Body of pancreas (tissue), 4 donors: ENCODE measurements around the gene ZCCHC18. TPM values are rescaled to one million over a fixed set of nuclear protein-coding genes. Genes with fewer than 3 reads are reported as not detected.
A peak's percentile ranks its signal among the peaks of the same experiment; 100 is the strongest.

Source experiments
- ATAC-seq: fragments of 150-250 bp; one replicate; pipeline ENCODE4 v1.9.1; 2016
- DNase-seq, 4 donors: peaks; one replicate each; pipeline ENCODE4 v3.0.0-alpha.2; 2019
- H3K27ac ChIP-seq, 4 donors: fragments of 200-600 bp; sonication (generic); 1 replicate in 3 of 4; 2 replicates in 1 of 4; pipeline versions ENCODE4 v1.5.1 to v1.6.1; 2016 to 2019; ENCODE audit warnings: mild to moderate bottlenecking in 1 of 4, mixed read lengths in 1 of 4, moderate library complexity in 1 of 4
- H3K27me3 ChIP-seq, 2 donors: fragments of 200-600 bp; sonication (generic); one replicate each; pipeline ENCODE4 v1.6.0; 2016; ENCODE audit warnings: mild to moderate bottlenecking in 1 of 2
- H3K36me3 ChIP-seq, 2 donors: fragments of 200-600 bp; sonication (generic); replicated peaks in 1 of 2; 2 replicates each; pipeline ENCODE4 v1.5.1; 2016; ENCODE audit warnings: low read depth in 2 of 2; ENCODE audit not compliant: insufficient read depth in 1 of 2
- H3K4me1 ChIP-seq: fragments of 200-600 bp; sonication (generic); one replicate; pipeline ENCODE4 v1.6.0; 2016
- H3K4me3 ChIP-seq, 2 donors: fragments of 200-600 bp; sonication (generic); 1 replicate in 1 of 2; 2 replicates in 1 of 2; pipeline ENCODE4 v1.5.1; 2016 to 2019
- H3K9me3 ChIP-seq, 3 donors: fragments of 200-600 bp; sonication (generic); 1 replicate in 2 of 3; 2 replicates in 1 of 3; pipeline ENCODE4 v1.5.1; 2016
- CTCF ChIP-seq, 7 experiments: fragments of 450-650 bp in 4 of 7; fragments of 200-600 bp in 3 of 7; sonication (generic) in 3 of 7; IDR thresholded peaks; one replicate each; pipeline ENCODE4 v1.5.1; 2016 to 2019; ENCODE audit warnings: antibody characterized with exemption in 7 of 7
- POLR2A ChIP-seq, 3 donors: fragments of 450-650 bp; IDR thresholded peaks; one replicate each; pipeline ENCODE4 v1.6.1; 2016; ENCODE audit warnings: antibody characterized with exemption in 3 of 3, mild to moderate bottlenecking in 2 of 3
- WGBS, 2 donors: methylation state at CpG; one replicate each; pipeline ENCODE4 v1.1.5; 2017; 5-methylcytosine and 5-hydroxymethylcytosine counted together
- intact Hi-C: fragments of 100-400 bp; cut with DNase I; formaldehyde crosslinking; loops from one replicate; pipeline ENCODE4 v1.15.1; 2023
- total RNA-seq, 2 donors: library from RNA; depleted of rRNA; stranded (reverse); fragments of >200 nt; gene quantifications; one replicate each; pipeline ENCODE4 v1.1.0, GENCODE V29; 2016

Gene ZCCHC18
- total RNA-seq, 2 donors from 2014 or later: 2.6 TPM; not detected in 1

- H3K27ac ChIP-seq: no peak overlapping the region
- no peak overlapping the region for H3K4me3 ChIP-seq
- TF ChIP-seq CTCF (IDR thresholded peaks at IDR 0.05): no peak
- TF ChIP-seq POLR2A (IDR thresholded peaks at IDR 0.05): no peak
- H3K4me1 ChIP-seq: no peaks in the 10 kb centered on the region
- DNase-seq (no peak), ATAC-seq (no peak)
- intact Hi-C loops: no loop called here
- 100% methylated on average over 3 of the region's 7 CpGs; no CpG with 5 or more reads in 1 of the 2 donors for WGBS, 2 donors
- H3K36me3 ChIP-seq: no peaks in the 10 kb centered on the region
- no peaks in the 10 kb centered on the region for H3K9me3 ChIP-seq
- no peaks in the 10 kb centered on the region for H3K27me3 ChIP-seq
Observed at GRCh38 chrX:104085477-104085876, 26.8 kb upstream of the ZCCHC18 start.

GRCh38 chrX:104085919-104086318 lies 26.4 kb upstream of the ZCCHC18 start:
- Histone ChIP-seq H3K27me3 (no peaks in the 10 kb centered on the region), H3K27ac (no peak overlapping the region), H3K4me3 (no peak overlapping the region), H3K4me1 (no peaks in the 10 kb centered on the region), H3K36me3 (no peaks in the 10 kb centered on the region), H3K9me3 (no peaks in the 10 kb centered on the region)
- ATAC-seq (no peak), DNase-seq (no peak)
- WGBS, 2 donors: 88 to 100% methylated on average over 1 to 3 of the region's 7 CpGs
- TF ChIP-seq CTCF (IDR thresholded peaks at IDR 0.05): no peak
- no peak for TF ChIP-seq POLR2A (IDR thresholded peaks at IDR 0.05)
- intact Hi-C loops: no loop called here

GRCh38 chrX:104098151-104098808 lies 14.0 kb upstream of the ZCCHC18 start:
- WGBS, 2 donors: 0 to 4% methylated on average over 4 of the region's 4 CpGs
- H3K27me3 ChIP-seq: no peaks in the 10 kb centered on the region
- ATAC-seq: peak; percentile 71
- peak; percentile 50 to 68 (median 60) for DNase-seq
- H3K27ac ChIP-seq: no peak overlapping the region
- no peaks in the 10 kb centered on the region for H3K4me1 ChIP-seq
- H3K9me3 ChIP-seq: no peaks in the 10 kb centered on the region
- intact Hi-C loops: no loop called here
- H3K4me3 ChIP-seq: no peak overlapping the region
- TF ChIP-seq CTCF (IDR thresholded peaks at IDR 0.05) (peak; percentile 28 to 77 (median 56)), POLR2A (IDR thresholded peaks at IDR 0.05) (no peak)
- no peaks in the 10 kb centered on the region for H3K36me3 ChIP-seq

GRCh38 chrX:104098919-104099318 lies 13.4 kb upstream of the ZCCHC18 start:
- DNase-seq: no peak
- Histone ChIP-seq H3K27me3 (no peaks in the 10 kb centered on the region), H3K27ac (no peak overlapping the region), H3K4me1 (no peaks in the 10 kb centered on the region), H3K4me3 (no peak overlapping the region), H3K36me3 (no peaks in the 10 kb centered on the region), H3K9me3 (no peaks in the 10 kb centered on the region)
- intact Hi-C loops: no loop called here
- no peak for TF ChIP-seq CTCF (IDR thresholded peaks at IDR 0.05)
- TF ChIP-seq POLR2A (IDR thresholded peaks at IDR 0.05): no peak
- no peak for ATAC-seq

GRCh38 chrX:104104676-104105075 lies 7.6 kb upstream of the ZCCHC18 start:
- H3K27me3 ChIP-seq: no peaks in the 10 kb centered on the region
- ATAC-seq: no peak
- 70 to 90% methylated on average over 2 to 7 of the region's 10 CpGs for WGBS, 2 donors
- DNase-seq: no peak
- intact Hi-C loops: no loop called here
- no peaks in the 10 kb centered on the region for H3K36me3 ChIP-seq
- no peaks in the 10 kb centered on the region for H3K4me1 ChIP-seq
- TF ChIP-seq POLR2A (IDR thresholded peaks at IDR 0.05) (no peak), CTCF (IDR thresholded peaks at IDR 0.05) (no peak)
- H3K27ac ChIP-seq: no peak overlapping the region
- H3K4me3 ChIP-seq: no peak overlapping the region
- H3K9me3 ChIP-seq: no peaks in the 10 kb centered on the region
